Activated T-helper 2 cell treated with anti-CD3 and anti-CD28 coated beads, Interferon-gamma antibody, Interleukin-2, Interleukin-4, amounts not matched to agents 10 μg/mL and 5 μg/mL and 100 μg/mL, durations not matched to agents 14 hours and 24 hours and 36 hours (primary cell): Measurements from ENCODE around the gene PLEKHA5. TPM values are rescaled to one million over a fixed set of nuclear protein-coding genes. Genes with fewer than 3 reads are reported as not detected.

Experiments used
- DNase-seq: peaks from one replicate; pipeline ENCODE4 v3.0.0; 2021; ENCODE audit warnings: low spot score
- H3K27ac Mint-ChIP-seq: one replicate; pipeline ENCODE4 v1.8.0; 2021; ENCODE audit warnings: mixed read lengths
- H3K27me3 Mint-ChIP-seq: one replicate; pipeline ENCODE4 v1.8.0; 2021; ENCODE audit warnings: low read depth, mixed read lengths
- H3K36me3 Mint-ChIP-seq: one replicate; pipeline ENCODE4 v1.8.0; 2021; ENCODE audit warnings: low read depth, mixed read lengths
- H3K4me1 Mint-ChIP-seq: one replicate; pipeline ENCODE4 v1.8.0; 2021; ENCODE audit warnings: low read depth, mixed read lengths
- H3K4me3 Mint-ChIP-seq: one replicate; pipeline ENCODE4 v1.8.0; 2021; ENCODE audit warnings: low read depth, mild to moderate bottlenecking, moderate library complexity, mixed read lengths
- H3K9me3 Mint-ChIP-seq: one replicate; pipeline ENCODE4 v1.8.0; 2021; ENCODE audit warnings: mixed read lengths
- intact Hi-C: fragments of 100-400 bp; cut with micrococcal nuclease; formaldehyde crosslinking; loops from one replicate; pipeline ENCODE4 v1.15.1; 2023
- total RNA-seq: library from RNA; stranded (reverse); gene quantifications from 2 replicates; pipeline ENCODE4 v1.2.3, GENCODE V29; 2022

PLEKHA5 gene
- total RNA-seq, 1 donor from 2014 or later = 3.2 TPM

DNA sequence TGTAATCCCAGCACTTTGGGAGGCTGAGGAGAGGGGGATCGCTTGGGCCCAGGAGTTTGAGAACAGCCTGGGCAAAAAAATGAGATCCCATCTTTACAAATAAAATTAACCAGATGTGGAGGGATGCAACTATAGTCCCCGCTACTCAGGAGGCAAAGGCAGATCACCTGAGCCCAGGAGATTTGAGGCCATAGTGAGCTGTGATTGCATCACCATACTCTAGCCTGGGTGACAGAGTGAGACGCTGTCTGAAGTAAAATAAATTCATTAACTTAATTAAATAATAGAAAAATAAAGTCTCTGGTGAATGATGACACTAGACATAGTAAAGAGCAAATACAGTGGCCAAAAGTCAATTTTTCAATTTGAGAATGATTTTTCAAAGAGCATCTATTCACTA lies 16.1 kb upstream of the PLEKHA5 start:
- Mint-ChIP-seq H3K4me1 (no peaks in the 10 kb centered on the region), H3K9me3 (no peaks in the 10 kb centered on the region), H3K27me3 (no peaks in the 10 kb centered on the region), H3K36me3 (no peaks in the 10 kb centered on the region), H3K27ac (no peak overlapping the region), H3K4me3 (no peak overlapping the region)
- intact Hi-C loops = no loop called here
- no peak for DNase-seq

DNA sequence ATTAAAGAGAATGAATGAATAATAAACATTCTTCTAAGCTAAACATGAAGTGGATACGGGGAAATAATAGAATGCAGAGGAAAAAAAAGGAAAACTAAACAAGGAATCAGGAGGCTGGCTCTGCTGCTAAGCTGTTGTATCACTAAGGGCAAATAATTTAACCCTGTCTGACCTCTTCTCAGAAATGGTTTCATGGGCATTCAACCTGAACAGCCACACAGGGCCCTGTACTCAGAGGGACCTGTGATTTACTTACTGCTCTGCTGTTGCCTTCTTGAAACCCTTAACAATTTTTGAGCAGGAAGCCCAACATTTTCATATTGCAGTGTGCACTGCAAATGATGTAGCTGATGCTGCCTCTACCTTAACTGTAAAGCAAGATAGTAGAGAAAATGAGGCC lies 14.2 kb upstream of the PLEKHA5 start:
- intact Hi-C loops = no loop called here
- H3K4me3 Mint-ChIP-seq = no peak overlapping the region
- H3K4me1 Mint-ChIP-seq = no peaks in the 10 kb centered on the region
- no peaks in the 10 kb centered on the region for H3K36me3 Mint-ChIP-seq
- H3K27ac Mint-ChIP-seq = no peak overlapping the region
- H3K27me3 Mint-ChIP-seq = peaks cover 5% of the 10 kb centered on the region
- H3K9me3 Mint-ChIP-seq = no peaks in the 10 kb centered on the region
- no peak for DNase-seq

DNA sequence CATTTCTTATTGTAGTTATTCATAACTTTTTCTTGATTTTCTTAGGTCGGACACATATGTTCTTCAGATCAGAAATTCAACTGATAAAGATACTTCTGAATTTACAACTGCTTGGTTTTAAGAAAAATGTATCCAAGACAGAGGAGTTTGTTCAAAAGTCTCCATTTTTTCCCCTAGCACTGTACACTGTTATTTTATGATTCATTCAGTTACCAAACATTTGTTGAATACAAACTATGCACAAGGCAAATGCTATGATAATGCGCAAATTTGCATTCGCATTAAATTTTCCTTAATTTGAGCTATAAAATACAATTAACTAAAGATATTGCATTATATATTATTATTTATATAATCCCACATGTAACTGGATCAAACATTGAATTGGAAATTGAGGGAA lies 10.1 kb upstream of the PLEKHA5 start:
- H3K27me3 Mint-ChIP-seq = peaks cover 5% of the 10 kb centered on the region
- no peaks in the 10 kb centered on the region for H3K9me3 Mint-ChIP-seq
- H3K4me1 Mint-ChIP-seq = no peaks in the 10 kb centered on the region
- no peak overlapping the region for H3K27ac Mint-ChIP-seq
- no peak for DNase-seq
- no peaks in the 10 kb centered on the region for H3K36me3 Mint-ChIP-seq
- no peak overlapping the region for H3K4me3 Mint-ChIP-seq
- intact Hi-C loops = no loop called here

DNA sequence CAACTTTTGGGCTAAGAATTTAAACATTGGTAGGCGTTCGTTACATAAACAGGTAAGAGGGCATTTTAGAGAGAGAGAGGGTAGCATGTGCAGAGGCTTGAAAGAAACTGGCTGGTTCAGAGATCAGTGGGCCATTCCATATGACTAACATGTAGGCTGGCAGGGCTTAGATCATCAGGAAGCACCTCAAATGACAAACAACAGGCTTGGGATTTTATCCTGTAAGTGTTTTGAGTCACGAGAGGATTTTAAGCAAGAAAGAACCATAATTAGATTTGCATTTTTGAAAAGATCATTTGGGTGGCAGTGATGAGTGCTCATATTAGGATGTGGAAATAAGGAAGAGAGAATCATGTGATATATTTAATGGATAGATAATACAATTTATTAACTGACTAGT lies 8.7 kb upstream of the PLEKHA5 start:
- Mint-ChIP-seq H3K27ac (no peak overlapping the region), H3K9me3 (no peaks in the 10 kb centered on the region), H3K4me3 (no peak overlapping the region), H3K4me1 (peaks cover 6% of the 10 kb centered on the region), H3K36me3 (no peaks in the 10 kb centered on the region), H3K27me3 (peaks cover 5% of the 10 kb centered on the region)
- no peak for DNase-seq
- intact Hi-C loops = no loop called here

DNA sequence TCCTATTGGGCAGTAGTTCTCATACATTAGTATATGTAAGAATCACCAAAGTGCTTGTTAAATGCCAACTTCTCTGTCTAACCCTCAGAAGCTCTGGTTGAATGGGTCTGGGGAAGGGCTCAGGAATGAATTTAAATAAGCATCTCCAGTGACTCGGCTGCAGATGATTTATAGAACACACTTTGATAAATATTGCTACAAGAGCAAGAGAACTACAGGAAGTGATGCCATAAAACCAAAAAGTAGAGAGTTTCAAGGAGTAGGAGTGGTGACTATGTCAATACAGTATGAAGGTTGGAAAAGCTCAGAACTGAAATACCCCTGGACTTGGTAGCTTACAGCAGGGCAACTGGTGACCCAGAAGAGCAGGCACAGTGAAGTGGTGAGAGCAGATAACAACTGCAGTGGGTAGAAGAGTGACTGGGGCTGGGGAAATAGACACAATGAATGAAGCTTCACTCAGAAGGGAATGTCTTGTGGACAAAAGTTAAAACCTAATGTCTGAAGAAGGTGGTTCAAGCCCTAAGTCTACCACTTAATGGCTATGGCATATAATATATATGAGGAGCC lies 8.0 kb upstream of the PLEKHA5 start:
- no peak for DNase-seq

DNA sequence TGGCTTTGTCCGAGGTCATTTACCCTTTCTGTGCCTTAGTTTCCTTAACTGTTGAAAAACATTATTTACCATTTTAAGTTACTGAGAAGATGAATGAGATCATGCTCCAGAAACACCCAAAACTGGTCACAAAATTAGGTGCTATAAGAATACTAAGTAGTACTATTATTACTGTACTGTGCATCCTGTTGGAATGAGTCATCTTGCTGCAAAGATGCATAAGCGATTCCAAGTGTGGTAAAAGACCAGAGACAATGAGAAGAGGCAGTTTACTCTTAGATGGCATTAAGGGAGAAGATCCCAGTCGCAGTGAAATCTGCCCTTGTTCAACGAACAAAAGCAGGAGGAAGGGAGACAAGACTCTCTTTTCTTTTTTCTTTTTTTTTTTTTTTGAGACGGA lies 4.2 kb upstream of the PLEKHA5 start:
- Mint-ChIP-seq H3K36me3 (no peaks in the 10 kb centered on the region), H3K9me3 (peaks cover 14% of the 10 kb centered on the region), H3K27ac (peak overlapping the region; percentile 5), H3K27me3 (peaks cover 9% of the 10 kb centered on the region), H3K4me1 (peaks cover 8% of the 10 kb centered on the region), H3K4me3 (no peak overlapping the region)
- intact Hi-C loops = no loop called here
- no peak for DNase-seq

More for the DNA sequence above, 8.0 kb upstream of the PLEKHA5 start:
- Mint-ChIP-seq H3K27me3 (peaks cover 5% of the 10 kb centered on the region), H3K36me3 (no peaks in the 10 kb centered on the region), H3K27ac (no peak overlapping the region), H3K9me3 (no peaks in the 10 kb centered on the region), H3K4me3 (no peak overlapping the region), H3K4me1 (peaks cover 6% of the 10 kb centered on the region)
- intact Hi-C loops = no loop called here

DNA sequence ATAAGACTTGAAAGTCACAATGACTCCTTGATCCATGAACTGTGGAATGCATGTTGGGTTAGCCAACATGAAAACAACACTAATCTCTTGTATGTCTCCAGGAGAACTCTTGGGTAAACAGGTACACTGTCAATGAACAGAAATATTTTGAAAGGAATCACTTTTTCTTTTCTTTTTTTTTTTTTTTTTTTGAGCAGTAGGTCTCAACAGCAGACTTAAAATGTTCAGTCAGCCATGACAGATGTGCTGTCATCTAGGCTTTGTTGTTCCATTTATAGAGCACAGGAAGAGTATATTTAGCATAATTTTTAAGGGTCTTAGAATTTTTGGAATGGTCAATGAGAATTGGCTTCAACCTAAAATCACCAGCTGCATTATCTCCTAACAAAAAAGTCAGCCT lies 2.3 kb upstream of the PLEKHA5 start:
- Mint-ChIP-seq H3K27me3 (peaks cover 24% of the 10 kb centered on the region), H3K27ac (no peak overlapping the region), H3K36me3 (no peaks in the 10 kb centered on the region), H3K4me1 (peaks cover 15% of the 10 kb centered on the region), H3K9me3 (peaks cover 14% of the 10 kb centered on the region), H3K4me3 (no peak overlapping the region)
- intact Hi-C loops = no loop called here
- no peak for DNase-seq

DNA sequence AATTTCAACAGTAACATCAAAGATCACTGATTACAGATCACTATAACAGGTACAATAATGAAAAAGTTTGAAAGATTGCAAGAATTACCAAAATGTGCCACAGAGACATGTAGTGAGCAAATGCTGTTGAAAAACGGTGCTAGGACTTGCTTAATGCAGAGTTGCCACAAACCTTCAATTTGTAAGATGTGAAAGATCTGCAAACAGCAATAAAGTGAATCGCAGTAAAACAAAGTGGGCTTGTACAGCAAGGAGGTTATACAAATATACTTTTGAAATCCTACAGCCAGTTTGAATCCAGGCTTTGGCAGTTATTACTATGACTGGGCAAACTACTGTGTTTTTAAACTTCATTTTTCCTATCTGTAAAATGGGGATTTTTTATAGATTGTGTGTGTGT lies 1.0 kb upstream of the PLEKHA5 start:
- Mint-ChIP-seq H3K4me3 (peak overlapping the region; percentile 75), H3K27ac (no peak overlapping the region), H3K27me3 (peaks cover 31% of the 10 kb centered on the region), H3K9me3 (peaks cover 14% of the 10 kb centered on the region), H3K4me1 (peaks cover 15% of the 10 kb centered on the region), H3K36me3 (no peaks in the 10 kb centered on the region)
- intact Hi-C loops = no loop called here
- DNase-seq = no peak

DNA sequence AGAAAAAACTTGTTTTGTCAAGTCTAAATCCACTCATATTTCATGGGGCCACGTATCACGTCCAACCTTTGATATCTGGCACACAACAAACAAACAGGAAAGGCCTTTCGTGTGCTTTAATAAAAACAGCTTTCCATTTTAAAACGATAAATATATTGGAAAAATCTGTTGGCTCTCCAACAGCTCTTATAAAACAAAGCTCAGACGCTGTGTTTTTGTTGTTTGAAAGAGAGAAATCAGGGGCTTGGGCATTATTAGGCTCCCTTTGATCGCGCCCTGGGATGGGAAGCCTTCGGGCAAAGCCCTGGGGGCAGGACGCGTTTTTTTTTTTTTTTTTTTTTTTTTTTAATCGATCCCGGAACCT lies 429 bp upstream of the PLEKHA5 start:
- Mint-ChIP-seq H3K27ac (no peak overlapping the region), H3K27me3 (peaks cover 31% of the 10 kb centered on the region), H3K4me1 (peaks cover 15% of the 10 kb centered on the region), H3K4me3 (peak overlapping the region; percentile 75), H3K36me3 (no peaks in the 10 kb centered on the region), H3K9me3 (peaks cover 14% of the 10 kb centered on the region)
- intact Hi-C loops = no loop called here
- no peak for DNase-seq

DNA sequence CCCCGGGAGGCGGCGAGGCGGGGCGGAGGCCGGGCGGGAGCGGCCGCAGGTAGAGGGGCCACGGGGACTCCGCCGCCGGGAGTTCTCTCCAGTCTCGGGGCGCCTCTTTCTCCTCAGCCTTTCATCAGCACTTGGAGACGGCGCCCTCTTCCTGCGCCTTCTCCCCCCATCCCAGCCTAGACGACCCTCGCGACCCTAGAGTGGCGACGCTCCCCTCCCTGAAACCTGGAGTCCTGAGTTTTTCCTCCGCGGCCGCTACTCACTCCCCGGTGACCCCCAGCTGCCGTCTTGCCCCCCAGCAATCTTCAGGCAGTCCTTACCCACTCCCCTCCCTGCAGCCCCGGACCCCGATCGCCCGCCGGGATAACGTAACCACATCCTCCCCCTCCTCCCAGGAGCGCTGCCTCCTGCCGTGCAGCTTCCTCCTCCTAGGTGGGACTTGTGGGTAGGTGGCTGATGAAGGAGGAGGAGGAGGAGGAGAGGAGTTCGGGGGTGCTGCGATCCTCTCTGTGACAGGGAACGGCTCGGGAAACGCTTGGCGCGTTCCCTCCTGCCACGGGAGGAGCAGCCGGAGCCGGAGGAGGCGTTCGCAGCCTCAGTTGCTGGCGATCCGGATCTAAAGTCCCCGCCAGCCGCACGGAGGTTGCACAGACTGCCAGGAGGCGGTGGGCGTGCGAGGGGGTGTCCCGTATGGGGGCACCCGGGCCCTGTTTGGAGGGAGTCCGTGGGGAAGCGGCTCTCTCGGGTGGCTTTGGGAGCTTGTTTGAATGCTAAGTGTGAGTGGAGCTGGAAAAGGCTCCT lies 891 bp downstream of the PLEKHA5 start:
- peak; percentile 10 for DNase-seq
- Mint-ChIP-seq H3K36me3 (no peaks in the 10 kb centered on the region), H3K4me1 (peaks cover 10% of the 10 kb centered on the region), H3K9me3 (peaks cover 14% of the 10 kb centered on the region), H3K27me3 (peaks cover 38% of the 10 kb centered on the region), H3K27ac (peak overlapping the region; percentile 52), H3K4me3 (peak overlapping the region; percentile 83)
- intact Hi-C loops = no loop called here

DNA sequence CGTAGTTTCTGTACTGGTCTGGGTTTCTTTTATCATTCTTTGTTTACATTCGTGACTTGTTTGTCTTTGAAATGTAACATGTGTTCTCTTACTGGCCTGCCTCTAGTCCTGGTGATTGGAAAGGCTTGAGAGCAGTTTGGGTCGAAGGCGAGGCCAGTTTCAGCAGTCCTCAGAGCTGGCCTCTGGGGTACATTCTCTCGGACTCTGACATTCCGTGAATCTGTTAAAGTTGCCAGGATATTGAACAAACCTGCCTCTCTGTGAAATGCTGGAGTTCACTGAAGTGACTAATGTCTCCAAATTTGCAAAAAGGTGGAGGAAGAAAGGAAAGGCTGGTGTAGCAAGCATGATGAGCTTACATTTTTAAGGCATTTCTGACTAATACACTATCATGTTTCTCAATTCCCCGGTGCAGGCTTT lies 1.5 kb downstream of the PLEKHA5 start:
- H3K4me1 Mint-ChIP-seq = peaks cover 9% of the 10 kb centered on the region
- H3K27me3 Mint-ChIP-seq = peaks cover 38% of the 10 kb centered on the region
- H3K4me3 Mint-ChIP-seq = peak overlapping the region; percentile 83
- DNase-seq = no peak
- peaks cover 14% of the 10 kb centered on the region for H3K9me3 Mint-ChIP-seq
- intact Hi-C loops = no loop called here
- no peaks in the 10 kb centered on the region for H3K36me3 Mint-ChIP-seq
- no peak overlapping the region for H3K27ac Mint-ChIP-seq

DNA sequence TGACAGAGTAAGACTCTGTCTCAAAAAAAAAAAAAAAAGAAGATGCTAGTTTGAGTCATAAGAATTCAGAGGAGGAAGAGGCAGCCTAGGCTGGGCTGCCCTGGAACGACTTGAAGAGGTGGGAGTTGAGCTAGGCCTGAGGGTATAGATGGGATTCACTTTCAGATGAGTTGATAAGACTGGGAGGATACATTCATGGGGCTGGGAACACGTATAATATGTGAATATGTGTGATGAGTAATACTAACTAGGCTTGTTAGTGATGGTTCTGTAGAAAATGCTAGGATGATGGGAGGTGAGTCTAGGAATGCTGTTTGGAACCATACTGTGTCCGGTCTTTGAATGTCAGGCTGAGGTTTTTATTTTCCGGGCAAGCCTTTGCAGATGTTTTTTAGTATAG lies 9.0 kb downstream of the PLEKHA5 start:
- DNase-seq = no peak
- Mint-ChIP-seq H3K36me3 (no peaks in the 10 kb centered on the region), H3K27me3 (peaks cover 7% of the 10 kb centered on the region), H3K27ac (no peak overlapping the region), H3K4me1 (no peaks in the 10 kb centered on the region), H3K4me3 (no peak overlapping the region), H3K9me3 (no peaks in the 10 kb centered on the region)
- intact Hi-C loops = no loop called here

DNA sequence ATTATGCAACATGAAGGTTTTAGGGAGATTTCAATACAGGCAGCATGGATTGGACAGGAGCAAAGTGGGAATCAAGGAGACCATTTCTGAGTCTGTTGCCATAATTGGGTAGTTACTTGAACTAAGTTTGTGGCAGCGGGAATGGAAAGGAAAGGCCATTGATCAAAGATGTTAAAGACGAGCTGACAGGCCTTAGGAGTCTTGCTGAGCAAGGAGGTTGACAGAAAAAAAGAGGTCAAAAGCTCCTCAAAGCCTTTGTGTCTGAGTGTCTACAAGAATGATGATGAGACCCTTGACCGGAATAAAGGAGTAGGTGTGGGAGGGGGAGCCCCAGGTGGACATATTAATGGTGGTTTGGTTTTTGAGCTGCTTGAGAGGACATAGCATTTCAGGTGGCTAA lies 9.4 kb downstream of the PLEKHA5 start:
- H3K27me3 Mint-ChIP-seq = peaks cover 7% of the 10 kb centered on the region
- H3K4me1 Mint-ChIP-seq = no peaks in the 10 kb centered on the region
- DNase-seq = no peak
- no peaks in the 10 kb centered on the region for H3K36me3 Mint-ChIP-seq
- H3K9me3 Mint-ChIP-seq = no peaks in the 10 kb centered on the region
- no peak overlapping the region for H3K27ac Mint-ChIP-seq
- intact Hi-C loops = no loop called here
- no peak overlapping the region for H3K4me3 Mint-ChIP-seq
